Glomerular visceral epithelial cell (primary cell): ENCODE data around the gene SFMBT2.
"Not testable (repeated sequence)": the region's sequence is repeated elsewhere in the genome, so short reads cannot be mapped to it uniquely, and the experiment has no call there.

ENCODE experiments used
- DNase-seq: peaks from one replicate; pipeline ENCODE4 v3.0.0-alpha.2; 2016; ENCODE audit errors: extremely low spot score

SFMBT2 gene

GRCh38 chr10:7320072-7320471 lies 90.8 kb downstream of the SFMBT2 start:
- DNase-seq, result no peak

DNA sequence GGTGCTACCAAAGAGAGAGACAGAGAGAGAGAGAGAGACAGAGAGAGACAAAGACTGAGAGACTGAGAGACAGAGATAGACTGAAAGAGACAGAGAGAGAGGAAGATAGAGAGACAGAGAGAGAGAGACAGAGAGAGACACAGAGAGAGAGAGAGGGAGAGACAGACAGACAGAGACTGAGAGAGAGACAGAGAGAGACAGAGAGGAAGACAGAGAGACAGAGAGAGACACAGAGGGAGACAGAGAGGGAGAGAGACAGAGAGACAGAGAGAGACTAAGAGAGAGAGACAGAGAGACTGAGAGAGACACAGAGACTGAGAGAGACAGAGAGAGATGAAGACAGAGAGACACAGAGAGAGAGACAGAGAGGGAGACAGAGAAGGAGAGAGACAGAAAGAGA lies 91.2 kb downstream of the SFMBT2 start:
- DNase-seq, result no peak

DNA sequence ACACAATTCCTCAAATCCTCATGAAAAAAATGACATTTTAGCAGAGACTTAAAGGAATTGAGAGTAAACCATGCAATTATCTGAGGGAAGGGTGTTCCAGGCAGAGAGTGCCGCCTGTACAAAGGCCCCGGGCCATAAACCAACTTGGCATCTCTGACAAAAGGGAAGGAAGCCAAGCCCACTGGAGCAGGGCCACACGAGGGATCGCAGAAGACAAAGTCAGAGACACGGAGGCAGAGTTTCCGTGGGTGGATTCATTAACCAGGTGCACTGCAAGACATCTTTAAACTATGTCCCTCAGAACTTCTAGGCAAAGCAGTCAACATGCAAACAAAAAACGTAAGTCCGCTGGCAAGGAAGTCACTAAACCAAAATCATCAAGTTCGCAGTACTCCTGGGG lies 92.0 kb downstream of the SFMBT2 start:
- no peak for DNase-seq

- no peak for DNase-seq
These were observed 92.9 kb downstream of the SFMBT2 start for GRCh38 chr10:7317786-7318446.

DNA sequence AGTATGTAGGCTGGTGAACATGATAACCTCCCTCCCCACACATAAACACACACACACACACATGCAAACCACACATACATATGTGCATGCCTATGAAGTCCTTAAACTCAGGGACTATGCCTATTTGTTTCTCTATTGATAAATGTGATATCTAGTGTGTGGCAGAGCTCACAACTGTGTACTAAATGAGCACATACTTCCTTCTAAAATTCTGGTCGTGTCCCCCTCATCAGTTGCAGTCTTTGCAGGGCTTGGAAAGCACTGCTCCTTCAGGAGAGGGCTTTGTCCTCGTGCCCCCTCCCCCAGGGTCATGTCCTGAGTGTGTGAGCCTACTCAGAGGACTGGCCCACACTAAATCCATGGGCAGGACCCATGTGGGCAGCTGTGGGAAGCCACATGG lies 94.0 kb downstream of the SFMBT2 start:
- no peak for DNase-seq

GRCh38 chr10:7315906-7316305 lies 94.9 kb downstream of the SFMBT2 start:
- no peak for DNase-seq

GRCh38 chr10:7314170-7314569 lies 96.7 kb downstream of the SFMBT2 start:
- DNase-seq, result no peak

DNA sequence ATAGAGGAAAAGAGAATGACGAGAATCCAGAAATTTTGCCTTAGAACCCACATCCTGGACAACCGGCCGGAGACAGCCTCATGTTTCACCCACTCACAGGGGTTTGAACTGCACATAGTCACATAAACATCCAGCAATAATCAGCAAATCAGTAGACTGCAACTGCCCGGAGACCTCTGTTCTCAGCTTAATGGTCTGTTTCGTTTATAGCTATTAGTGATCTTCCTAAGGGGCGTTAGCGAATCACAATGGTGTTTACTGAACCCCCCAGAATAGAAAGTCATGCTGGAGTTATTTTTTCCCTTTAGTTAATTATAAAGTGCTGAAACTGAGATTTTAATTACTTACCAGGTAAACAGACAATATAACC lies 98.4 kb downstream of the SFMBT2 start:
- no peak for DNase-seq

DNA sequence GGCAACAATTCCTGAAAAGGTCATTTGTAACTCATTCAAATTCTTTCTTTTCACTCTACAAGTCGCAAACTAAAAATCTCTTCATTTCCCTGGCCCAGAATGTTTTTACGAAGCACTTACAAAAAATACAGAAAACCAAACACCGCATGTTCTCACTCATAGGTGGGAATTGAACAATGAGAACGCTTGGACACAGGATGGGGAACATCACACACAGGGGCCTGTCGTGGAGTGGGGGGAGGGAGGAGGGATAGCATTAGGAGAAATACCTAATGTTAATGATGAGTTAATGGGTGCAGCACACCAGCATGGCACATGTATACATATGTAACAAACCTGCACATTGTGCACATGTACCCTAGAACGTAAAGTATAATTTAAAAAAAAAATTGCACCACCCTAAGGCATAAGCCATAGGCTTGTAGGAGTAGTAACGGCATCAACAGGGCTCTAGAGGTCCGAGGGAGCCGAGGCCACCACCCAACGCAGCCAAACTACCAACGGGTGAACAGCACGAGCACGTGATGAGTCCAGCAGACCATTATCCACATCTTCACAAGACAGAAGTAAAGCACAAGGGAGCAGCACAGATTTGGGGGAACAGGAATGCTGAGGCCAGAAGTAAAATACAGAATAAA lies 98.9 kb downstream of the SFMBT2 start:
- not testable (repeated sequence) for DNase-seq

- DNase-seq, result no peak
These were observed 99.5 kb downstream of the SFMBT2 start for GRCh38 chr10:7311218-7311849.

DNA sequence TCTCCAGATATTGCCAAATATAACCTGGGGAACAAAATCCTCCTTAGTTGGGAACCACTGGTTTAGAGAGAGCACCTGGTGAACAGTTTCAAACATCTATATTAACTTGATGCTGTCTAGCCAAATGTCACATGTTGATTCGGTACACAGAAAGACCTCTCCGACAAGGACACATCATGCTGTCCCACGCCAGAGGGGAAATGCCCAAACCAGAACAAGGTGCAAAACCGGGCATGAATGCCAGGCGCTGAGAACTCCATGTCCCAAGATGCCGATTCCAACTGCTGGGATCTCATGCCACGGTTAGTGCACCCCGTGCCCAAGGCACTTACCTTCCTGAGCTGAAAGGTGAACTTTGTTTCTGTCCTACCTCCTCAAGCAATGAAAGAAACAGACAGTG lies 100.8 kb downstream of the SFMBT2 start:
- DNase-seq, result no peak

GRCh38 chr10:7308826-7309225 lies 102.0 kb downstream of the SFMBT2 start:
- DNase-seq, result no peak

DNA sequence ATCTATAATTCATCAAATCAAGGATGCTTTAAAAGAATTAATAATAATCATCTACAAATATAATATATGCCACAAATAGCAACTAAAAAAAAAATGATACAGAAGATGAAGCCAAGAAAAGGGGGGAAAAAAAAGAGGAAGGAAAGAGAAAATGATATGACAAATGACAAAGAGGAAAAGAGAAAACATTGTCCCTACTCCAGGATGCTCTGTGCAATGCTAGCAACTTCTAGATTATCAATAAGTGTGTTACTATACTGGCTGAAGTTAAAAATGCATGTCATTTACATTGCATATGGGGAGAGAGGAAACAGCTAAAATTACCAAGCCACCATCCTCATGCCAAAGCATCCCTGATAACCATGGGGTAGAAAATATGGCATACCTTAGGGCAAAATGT lies 104.2 kb downstream of the SFMBT2 start:
- no peak for DNase-seq

DNA sequence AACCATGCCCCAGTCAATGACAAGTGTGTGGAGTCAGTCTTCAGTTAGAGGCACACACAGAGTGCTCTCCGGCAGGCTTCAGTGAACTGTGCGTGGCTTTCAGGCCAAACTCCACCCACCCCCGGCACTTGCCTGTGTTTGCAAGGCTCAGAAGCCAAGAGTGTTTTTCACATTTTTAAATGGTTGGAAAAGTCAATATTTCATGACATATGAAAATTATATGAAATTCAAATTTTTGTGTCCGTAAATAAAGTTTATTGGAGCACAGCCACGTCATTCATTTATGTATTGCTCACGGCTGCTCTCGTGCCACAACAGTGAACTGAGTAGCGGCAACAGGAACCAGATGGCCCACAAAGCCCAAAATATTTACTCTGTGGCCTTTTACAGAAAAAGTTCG lies 104.7 kb downstream of the SFMBT2 start:
- no peak for DNase-seq

- DNase-seq, result no peak
These were observed 105.8 kb downstream of the SFMBT2 start for GRCh38 chr10:7305053-7305452.

GRCh38 chr10:7304110-7304509 lies 106.7 kb downstream of the SFMBT2 start:
- no peak for DNase-seq

GRCh38 chr10:7302930-7303557 lies 107.8 kb downstream of the SFMBT2 start:
- no peak for DNase-seq

DNA sequence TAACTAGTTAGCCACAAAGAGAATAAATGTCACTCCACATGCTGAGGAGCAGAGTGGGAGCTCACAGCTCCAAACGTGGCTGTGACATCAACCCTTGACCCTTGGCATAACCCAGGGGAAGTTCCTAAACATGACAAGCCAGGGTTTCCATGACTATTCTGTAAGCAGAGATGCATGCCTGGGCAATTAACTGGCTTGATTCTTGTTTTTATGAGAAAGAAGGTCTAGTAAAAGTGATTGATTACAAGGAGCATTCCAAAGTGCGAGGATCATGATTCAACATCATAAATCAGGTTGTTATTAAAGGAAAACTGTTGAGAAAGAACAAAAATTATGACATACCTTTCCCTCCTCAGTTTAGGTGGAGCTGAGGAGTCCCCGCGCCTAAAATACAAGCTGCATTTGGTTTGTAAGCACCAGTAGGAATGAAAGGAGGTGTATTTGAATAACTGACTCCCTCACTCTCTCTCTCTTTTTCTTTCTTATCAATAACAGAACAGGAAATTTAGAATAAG lies 108.4 kb downstream of the SFMBT2 start:
- DNase-seq, result no peak

- DNase-seq, result no peak
These were observed 109.6 kb downstream of the SFMBT2 start for GRCh38 chr10:7301006-7301778.

DNA sequence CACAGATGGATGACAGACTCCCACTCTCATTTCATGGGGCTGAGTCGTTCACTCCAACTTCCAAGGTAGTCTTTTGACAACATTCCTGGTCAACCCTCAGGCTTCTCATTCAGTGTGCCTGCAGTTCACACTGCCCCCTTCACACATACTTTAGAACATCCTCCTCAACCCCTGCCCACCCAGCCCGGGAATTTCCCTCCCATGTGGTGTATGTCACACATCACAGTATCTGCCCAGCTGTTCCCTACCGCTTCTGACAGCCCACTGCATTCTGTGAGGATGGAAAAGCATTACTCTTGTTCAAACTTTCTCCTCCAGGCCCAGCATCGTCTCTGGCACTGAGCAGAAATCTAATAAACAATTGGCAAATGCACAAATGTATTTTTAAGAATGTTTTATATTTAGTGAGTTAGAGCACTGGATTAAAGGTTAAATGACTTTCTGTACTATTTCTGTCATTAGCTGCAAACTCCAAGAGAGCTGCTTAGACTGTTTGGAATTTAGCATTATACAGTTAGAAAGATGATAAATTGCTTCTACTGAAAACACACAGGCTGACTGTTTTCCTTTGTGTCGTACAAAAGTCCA lies 110.4 kb downstream of the SFMBT2 start:
- no peak for DNase-seq

DNA sequence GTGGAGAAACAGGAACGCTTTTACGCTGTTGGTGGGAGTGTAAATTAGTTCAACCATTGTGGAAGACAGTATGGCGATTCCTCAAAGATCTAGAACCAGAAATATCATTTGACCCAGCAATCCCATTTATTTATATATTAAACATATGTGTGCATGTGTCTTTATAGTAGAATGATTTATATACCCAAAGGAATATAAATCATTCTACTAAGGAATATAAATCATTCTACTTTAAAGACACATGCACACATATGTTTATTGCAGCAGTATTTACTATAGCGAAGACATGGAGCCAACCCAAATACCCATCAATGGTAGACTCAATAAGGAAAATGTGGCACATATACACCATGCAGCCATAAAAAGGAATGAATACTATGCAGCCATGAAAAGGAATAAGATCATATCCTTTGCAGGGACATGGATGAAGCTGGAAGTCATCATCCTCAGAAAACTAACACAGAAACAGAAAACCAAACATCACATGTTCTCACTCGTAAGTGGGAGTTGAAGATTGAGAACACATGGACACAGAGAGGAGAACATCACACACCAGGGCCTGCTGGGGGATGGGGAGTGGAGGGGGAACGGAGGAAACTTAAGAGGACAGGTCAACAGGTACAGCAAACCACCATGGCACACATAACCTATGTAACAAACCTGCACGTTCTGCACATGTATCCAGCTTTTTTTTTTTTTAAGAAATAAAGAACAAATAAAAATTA lies 111.1 kb downstream of the SFMBT2 start:
- not testable (repeated sequence) for DNase-seq
